ENCODE measurements around the gene ABCG1.
"Not testable (repeated sequence)": the region's sequence is repeated elsewhere in the genome, so short reads cannot be mapped to it uniquely, and the experiment has no call there.

Gene ABCG1

DNA sequence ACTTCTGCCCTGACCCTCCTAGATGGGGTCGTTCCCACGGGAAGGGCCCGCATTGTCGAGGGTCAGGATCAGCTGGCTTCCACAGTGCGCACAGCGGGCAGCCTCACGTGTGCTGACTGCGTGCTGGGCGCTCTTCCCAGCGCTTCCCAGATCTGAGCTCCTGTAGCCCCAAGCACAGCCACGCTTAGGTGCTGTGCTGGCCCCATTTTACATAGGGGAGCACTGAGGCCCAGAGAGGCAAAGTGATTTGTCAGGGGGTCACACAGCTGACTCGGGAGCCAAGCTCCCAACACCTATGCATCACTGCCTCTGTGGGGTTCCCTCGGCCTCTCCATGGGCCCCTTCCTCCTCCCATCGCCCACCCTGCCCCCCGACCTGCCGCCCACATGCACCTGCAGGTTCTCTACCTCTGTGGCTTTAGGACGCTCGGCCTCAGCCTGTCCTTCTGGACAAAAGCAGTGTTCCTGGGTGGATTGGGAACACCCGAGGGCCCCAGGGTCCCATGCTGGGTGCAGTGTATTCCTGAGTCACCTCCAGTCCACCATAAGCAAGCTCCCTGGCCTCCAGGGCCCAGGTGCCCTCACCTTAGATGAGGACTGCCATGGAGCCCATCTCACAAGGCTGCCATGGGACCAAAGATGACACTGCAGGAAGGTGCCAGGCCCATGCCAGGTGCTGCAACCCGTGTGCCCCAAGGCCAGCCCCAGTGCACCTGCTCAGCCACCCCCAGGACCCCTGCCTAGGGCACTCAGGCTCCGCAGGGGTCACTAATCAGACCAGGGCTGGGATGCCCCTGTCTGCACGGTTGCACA, 73.0 kb downstream of the ABCG1 start:
- TF ChIP-seq, protein P1, sequence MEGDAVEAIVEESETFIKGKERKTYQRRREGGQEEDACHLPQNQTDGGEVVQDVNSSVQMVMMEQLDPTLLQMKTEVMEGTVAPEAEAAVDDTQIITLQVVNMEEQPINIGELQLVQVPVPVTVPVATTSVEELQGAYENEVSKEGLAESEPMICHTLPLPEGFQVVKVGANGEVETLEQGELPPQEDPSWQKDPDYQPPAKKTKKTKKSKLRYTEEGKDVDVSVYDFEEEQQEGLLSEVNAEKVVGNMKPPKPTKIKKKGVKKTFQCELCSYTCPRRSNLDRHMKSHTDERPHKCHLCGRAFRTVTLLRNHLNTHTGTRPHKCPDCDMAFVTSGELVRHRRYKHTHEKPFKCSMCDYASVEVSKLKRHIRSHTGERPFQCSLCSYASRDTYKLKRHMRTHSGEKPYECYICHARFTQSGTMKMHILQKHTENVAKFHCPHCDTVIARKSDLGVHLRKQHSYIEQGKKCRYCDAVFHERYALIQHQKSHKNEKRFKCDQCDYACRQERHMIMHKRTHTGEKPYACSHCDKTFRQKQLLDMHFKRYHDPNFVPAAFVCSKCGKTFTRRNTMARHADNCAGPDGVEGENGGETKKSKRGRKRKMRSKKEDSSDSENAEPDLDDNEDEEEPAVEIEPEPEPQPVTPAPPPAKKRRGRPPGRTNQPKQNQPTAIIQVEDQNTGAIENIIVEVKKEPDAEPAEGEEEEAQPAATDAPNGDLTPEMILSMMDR (IDR thresholded peaks at IDR 0.05; ENCODE audit: low read length): no peak
- no peak for TF ChIP-seq EZH2 (IDR thresholded peaks at IDR 0.05; ENCODE audit: borderline replicate concordance, low read length)
- no peak overlapping the region for H2AFZ ChIP-seq (ENCODE audit: low read length)
- H3K27me3 ChIP-seq (ENCODE audit: insufficient read depth, low read length): peaks cover 15% of the 10 kb centered on the region; the same call in 1 of the 2 replicates
- H3K36me3 ChIP-seq (ENCODE audit: insufficient read depth, low read length): no peaks in the 10 kb centered on the region; the same call in 1 of the 2 replicates
- H3K9me2 ChIP-seq (ENCODE audit: low read depth, low read length): no peaks in the 10 kb centered on the region
- no peaks in the 10 kb centered on the region for H3F3A ChIP-seq (ENCODE audit: insufficient read depth, low read length)
- no peak overlapping the region for H3K9ac ChIP-seq (ENCODE audit: low read length)
- H3K4me3 ChIP-seq (ENCODE audit: low read depth, low read length, poor library complexity, severe bottlenecking): no peak overlapping the region
- no peak overlapping the region for H3K27ac ChIP-seq (ENCODE audit: low read depth, low read length, poor library complexity, severe bottlenecking)
- H3K4me2 ChIP-seq (ENCODE audit: low read length): no peak overlapping the region
- H3K4me1 ChIP-seq (ENCODE audit: insufficient read depth, low read length, severe bottlenecking): no peaks in the 10 kb centered on the region
- no peaks in the 10 kb centered on the region for H3K79me2 ChIP-seq (ENCODE audit: insufficient read depth, low read length)
- H4K20me1 ChIP-seq (ENCODE audit: insufficient read depth, low read length): no peaks in the 10 kb centered on the region
- H3K9me3 ChIP-seq (ENCODE audit: low read length): 0 out of 2 replicates have a peak, but pooled peaks cover 6% of the 10 kb centered on the region

DNA sequence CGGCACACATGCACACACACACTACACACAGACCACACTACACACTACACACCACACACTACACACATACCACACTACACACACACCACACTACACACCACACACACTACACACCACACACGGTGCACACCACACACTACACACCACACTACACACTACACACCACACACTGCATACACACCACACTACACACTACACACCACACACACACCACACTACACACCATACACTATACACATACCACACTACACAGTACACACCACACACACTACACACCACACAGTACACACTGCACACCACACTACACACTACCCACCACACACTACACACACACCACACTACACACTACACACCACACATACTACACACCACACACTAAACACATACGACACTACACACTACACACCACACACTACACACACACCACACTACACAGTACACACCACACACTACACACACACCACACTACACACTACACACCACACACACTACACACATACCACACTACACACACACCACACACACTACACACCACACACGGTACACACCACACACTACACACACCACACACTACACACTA, 73.7 kb downstream of the ABCG1 start:
- not testable (repeated sequence) for H3K36me3 ChIP-seq (ENCODE audit: insufficient read depth, low read length); H3K4me2 ChIP-seq (ENCODE audit: low read length); H3K4me3 ChIP-seq (ENCODE audit: low read depth, low read length, poor library complexity, severe bottlenecking); H3K9ac ChIP-seq (ENCODE audit: low read length); H3K4me1 ChIP-seq (ENCODE audit: insufficient read depth, low read length, severe bottlenecking); H3K9me3 ChIP-seq (ENCODE audit: low read length); H2AFZ ChIP-seq (ENCODE audit: low read length); H3K27ac ChIP-seq (ENCODE audit: low read depth, low read length, poor library complexity, severe bottlenecking); H3K79me2 ChIP-seq (ENCODE audit: insufficient read depth, low read length); H3F3A ChIP-seq (ENCODE audit: insufficient read depth, low read length); H3K9me2 ChIP-seq (ENCODE audit: low read depth, low read length); H4K20me1 ChIP-seq (ENCODE audit: insufficient read depth, low read length)
- H3K27me3 ChIP-seq (ENCODE audit: insufficient read depth, low read length): peaks cover 12% of the 10 kb centered on the region; the same call in 1 of the 2 replicates

DNA sequence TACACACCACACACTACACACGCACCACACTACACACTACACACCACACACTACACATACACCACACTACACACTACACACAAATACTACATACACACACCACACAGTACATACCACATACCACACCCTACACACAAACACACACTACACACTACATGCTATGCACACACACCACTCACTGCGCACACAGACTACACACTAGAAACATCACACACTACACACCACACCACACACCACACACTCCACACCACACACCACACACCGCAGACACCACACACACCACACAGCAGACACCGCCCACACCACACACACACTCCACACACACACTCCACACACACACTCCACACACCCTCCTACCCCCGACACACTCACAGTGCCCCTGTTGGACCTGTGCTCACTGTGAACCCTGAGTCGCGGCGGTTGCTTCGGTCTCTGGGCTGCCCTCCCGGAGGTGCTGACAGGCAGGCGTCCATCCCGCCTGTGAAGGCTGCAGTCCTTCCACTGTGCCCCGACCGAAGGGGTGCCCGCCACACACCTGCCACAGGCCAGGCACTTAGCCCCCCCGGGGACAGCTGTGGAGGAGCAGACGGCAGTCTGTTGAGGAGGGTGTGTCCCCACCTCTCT, 74.8 kb downstream of the ABCG1 start:
- H3K9me3 ChIP-seq (ENCODE audit: low read length): 0 out of 2 replicates have a peak, but pooled peaks cover 5% of the 10 kb centered on the region
- no peak overlapping the region for H2AFZ ChIP-seq (ENCODE audit: low read length)
- H3K79me2 ChIP-seq (ENCODE audit: insufficient read depth, low read length): no peaks in the 10 kb centered on the region
- no peaks in the 10 kb centered on the region for H4K20me1 ChIP-seq (ENCODE audit: insufficient read depth, low read length)
- no peaks in the 10 kb centered on the region; the same call in 1 of the 2 replicates for H3K36me3 ChIP-seq (ENCODE audit: insufficient read depth, low read length)
- no peaks in the 10 kb centered on the region for H3K9me2 ChIP-seq (ENCODE audit: low read depth, low read length)
- no peak overlapping the region for H3K27ac ChIP-seq (ENCODE audit: low read depth, low read length, poor library complexity, severe bottlenecking)
- H3F3A ChIP-seq (ENCODE audit: insufficient read depth, low read length): no peaks in the 10 kb centered on the region
- H3K27me3 ChIP-seq (ENCODE audit: insufficient read depth, low read length): peaks cover 7% of the 10 kb centered on the region; the same call in 1 of the 2 replicates
- no peak overlapping the region for H3K4me2 ChIP-seq (ENCODE audit: low read length)
- no peak for TF ChIP-seq EZH2 (IDR thresholded peaks at IDR 0.05; ENCODE audit: borderline replicate concordance, low read length)
- TF ChIP-seq, protein P1 (IDR thresholded peaks at IDR 0.05; ENCODE audit: low read length): no peak
- H3K4me3 ChIP-seq (ENCODE audit: low read depth, low read length, poor library complexity, severe bottlenecking): no peak overlapping the region
- no peak overlapping the region for H3K9ac ChIP-seq (ENCODE audit: low read length)
- H3K4me1 ChIP-seq (ENCODE audit: insufficient read depth, low read length, severe bottlenecking): no peaks in the 10 kb centered on the region

Measured in OCI-LY1 (cell line).